ENCODE results near the gene SLIT2.

SLIT2 gene

GRCh38 chr4:20283039-20283438, 31.3 kb downstream of the SLIT2 start:
- TF ChIP-seq EZH2phosphoT487 (IDR thresholded peaks at IDR 0.05; ENCODE audit: low read depth): no peak
- TF ChIP-seq CTCF (IDR thresholded peaks at IDR 0.05; ENCODE audit: low read depth, low read length): no peak
- no peak overlapping the region for H3K4me2 ChIP-seq (ENCODE audit: low read length)

GRCh38 chr4:20284990-20285389, 33.3 kb downstream of the SLIT2 start:
- H3K79me2 ChIP-seq (ENCODE audit: low read length): no peaks in the 10 kb centered on the region

More at GRCh38 chr4:20283039-20283438, 31.3 kb downstream of the SLIT2 start:
- no peak overlapping the region for H3K9ac ChIP-seq (ENCODE audit: low read length)
- no peaks in the 10 kb centered on the region for H3K27me3 ChIP-seq (ENCODE audit: low read depth, low read length)
- H3K4me1 ChIP-seq (ENCODE audit: low read length): no peaks in the 10 kb centered on the region
- H4K20me1 ChIP-seq (ENCODE audit: insufficient read depth, low read length): no peaks in the 10 kb centered on the region
- H3K36me3 ChIP-seq (replicated peaks; ENCODE audit: low read depth, low read length): no peaks in the 10 kb centered on the region
- no peak overlapping the region for H2AFZ ChIP-seq (ENCODE audit: low read depth, low read length)
- no peak overlapping the region for H3K4me3 ChIP-seq (ENCODE audit: low read length)
- no peak overlapping the region for H3K27ac ChIP-seq (ENCODE audit: low read length)
- H3K9me3 ChIP-seq (ENCODE audit: insufficient read depth, low read length): no peaks in the 10 kb centered on the region
- no peaks in the 10 kb centered on the region for H3K79me2 ChIP-seq (ENCODE audit: low read length)

DNA sequence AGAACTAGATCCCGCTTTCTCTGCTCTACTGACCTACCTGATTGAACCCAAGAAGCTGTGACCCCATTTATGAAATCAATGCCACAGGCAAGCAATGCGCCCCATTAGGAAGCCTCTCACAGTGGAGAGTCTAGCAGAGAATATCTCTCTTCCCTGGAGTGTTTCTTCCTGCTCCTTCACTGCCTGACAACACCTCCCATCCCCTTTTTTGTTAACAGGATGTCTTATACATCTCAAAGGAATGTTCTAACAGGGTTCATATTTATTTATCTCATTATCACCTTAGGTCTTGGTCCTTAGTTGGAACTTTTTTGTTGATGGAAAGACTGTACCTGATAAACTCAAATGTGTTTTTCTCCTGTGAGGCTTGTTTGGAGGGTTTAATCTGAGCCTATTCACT, 35.5 kb downstream of the SLIT2 start:
- Histone ChIP-seq H3K9ac (ENCODE audit: low read length) (no peak overlapping the region), H3K27me3 (ENCODE audit: low read depth, low read length) (no peaks in the 10 kb centered on the region), H3K4me2 (ENCODE audit: low read length) (no peak overlapping the region), H3K36me3 (replicated peaks; ENCODE audit: low read depth, low read length) (no peaks in the 10 kb centered on the region), H4K20me1 (ENCODE audit: insufficient read depth, low read length) (no peaks in the 10 kb centered on the region), H2AFZ (ENCODE audit: low read depth, low read length) (no peak overlapping the region), H3K79me2 (ENCODE audit: low read length) (no peaks in the 10 kb centered on the region), H3K4me1 (ENCODE audit: low read length) (peaks cover 11% of the 10 kb centered on the region; the same call in 1 of the 2 replicates), H3K27ac (ENCODE audit: low read length) (no peak overlapping the region), H3K4me3 (ENCODE audit: low read length) (no peak overlapping the region), H3K9me3 (ENCODE audit: insufficient read depth, low read length) (no peaks in the 10 kb centered on the region)
- TF ChIP-seq CTCF (IDR thresholded peaks at IDR 0.05; ENCODE audit: low read depth, low read length) (no peak), EZH2phosphoT487 (IDR thresholded peaks at IDR 0.05; ENCODE audit: low read depth) (no peak)

More at GRCh38 chr4:20284990-20285389, 33.3 kb downstream of the SLIT2 start:
- Histone ChIP-seq H3K36me3 (replicated peaks; ENCODE audit: low read depth, low read length) (no peaks in the 10 kb centered on the region), H3K9me3 (ENCODE audit: insufficient read depth, low read length) (no peaks in the 10 kb centered on the region), H3K27ac (ENCODE audit: low read length) (no peak overlapping the region), H2AFZ (ENCODE audit: low read depth, low read length) (no peak overlapping the region), H3K4me3 (ENCODE audit: low read length) (no peak overlapping the region), H4K20me1 (ENCODE audit: insufficient read depth, low read length) (no peaks in the 10 kb centered on the region), H3K9ac (ENCODE audit: low read length) (no peak overlapping the region), H3K27me3 (ENCODE audit: low read depth, low read length) (no peaks in the 10 kb centered on the region), H3K4me1 (ENCODE audit: low read length) (peaks cover 11% of the 10 kb centered on the region; the same call in 1 of the 2 replicates), H3K4me2 (ENCODE audit: low read length) (no peak overlapping the region)
- TF ChIP-seq EZH2phosphoT487 (IDR thresholded peaks at IDR 0.05; ENCODE audit: low read depth): no peak
- no peak for TF ChIP-seq CTCF (IDR thresholded peaks at IDR 0.05; ENCODE audit: low read depth, low read length)

GRCh38 chr4:20288047-20288650, 36.4 kb downstream of the SLIT2 start:
- no peak overlapping the region for H2AFZ ChIP-seq (ENCODE audit: low read depth, low read length)
- H3K79me2 ChIP-seq (ENCODE audit: low read length): no peaks in the 10 kb centered on the region
- no peak overlapping the region for H3K9ac ChIP-seq (ENCODE audit: low read length)
- H3K9me3 ChIP-seq (ENCODE audit: insufficient read depth, low read length): no peaks in the 10 kb centered on the region
- H4K20me1 ChIP-seq (ENCODE audit: insufficient read depth, low read length): no peaks in the 10 kb centered on the region
- H3K4me2 ChIP-seq (ENCODE audit: low read length): no peak overlapping the region
- TF ChIP-seq CTCF (IDR thresholded peaks at IDR 0.05; ENCODE audit: low read depth, low read length): no peak
- no peak for TF ChIP-seq EZH2phosphoT487 (IDR thresholded peaks at IDR 0.05; ENCODE audit: low read depth)
- no peak overlapping the region for H3K4me3 ChIP-seq (ENCODE audit: low read length)
- no peaks in the 10 kb centered on the region for H3K27me3 ChIP-seq (ENCODE audit: low read depth, low read length)
- H3K36me3 ChIP-seq (replicated peaks; ENCODE audit: low read depth, low read length): no peaks in the 10 kb centered on the region
- no peak overlapping the region for H3K27ac ChIP-seq (ENCODE audit: low read length)
- H3K4me1 ChIP-seq (ENCODE audit: low read length): peaks cover 11% of the 10 kb centered on the region; the same call in 1 of the 2 replicates

Measured in OCI-LY3 (cell line).